BLaER1 treated with 17β-estradiol and CSF1 and Interleukin-3, amounts not matched to agents 10 nM and 100 nM (cell line): ENCODE data around the gene ITPR1.

ENCODE experiments used
- H3K27ac ChIP-seq, 11 experiments: shearing (Covaris generic); formaldehyde crosslinking; 2 replicates each; pipeline ENCODE4 v1.8.1; 2022
- H3K27me3 ChIP-seq, 11 experiments: shearing (Covaris generic); formaldehyde crosslinking; 2 replicates each; pipeline ENCODE4 v1.8.1; 2022
- H3K36me3 ChIP-seq, 11 experiments: shearing (Covaris generic); formaldehyde crosslinking; 2 replicates each; pipeline ENCODE4 v1.8.1; 2022
- H3K4me1 ChIP-seq, 10 experiments: shearing (Covaris generic); formaldehyde crosslinking; 2 replicates each; pipeline ENCODE4 v1.8.1; 2022
- H3K4me2 ChIP-seq, 11 experiments: shearing (Covaris generic); formaldehyde crosslinking; 2 replicates each; pipeline ENCODE4 v1.8.1; 2022
- H3K4me3 ChIP-seq, 10 experiments: shearing (Covaris generic); formaldehyde crosslinking; 2 replicates each; pipeline ENCODE4 v1.8.1; 2022
- H3K9ac ChIP-seq, 11 experiments: shearing (Covaris generic); formaldehyde crosslinking; 2 replicates each; pipeline ENCODE4 v1.8.1; 2022
- H3K9me3 ChIP-seq, 11 experiments: shearing (Covaris generic); formaldehyde crosslinking; replicated peaks in 1 of 11; 2 replicates each; pipeline ENCODE4 v1.8.1; 2022
- H4K20me1 ChIP-seq, 11 experiments: shearing (Covaris generic); formaldehyde crosslinking; 2 replicates each; pipeline ENCODE4 v1.8.1; 2022
- Cebpa-rat ChIP-seq, 11 experiments: shearing (Covaris generic); IDR thresholded peaks; 2 replicates each; pipeline ENCODE4 v1.8.1; 2022

The ITPR1 gene

GRCh38 chr3:4660936-4661335, 167.8 kb downstream of the ITPR1 start:
- H3K9ac ChIP-seq: no peak overlapping the region
- H3K36me3 ChIP-seq: peaks cover 29 to 88% (median 50%) of the 10 kb centered on the region in 11 experiments; a peak in 21 of 22 replicates
- H3K4me1 ChIP-seq: no peaks in the 10 kb centered on the region
- H3K4me3 ChIP-seq: no peak overlapping the region
- no peaks in the 10 kb centered on the region for H4K20me1 ChIP-seq
- no peaks in the 10 kb centered on the region for H3K27me3 ChIP-seq
- TF ChIP-seq Cebpa-rat (IDR thresholded peaks at IDR 0.05): no peak
- no peak overlapping the region for H3K4me2 ChIP-seq
- H3K27ac ChIP-seq: no peak overlapping the region
- H3K9me3 ChIP-seq: no peaks in the 10 kb centered on the region

- H4K20me1 ChIP-seq: no peaks in the 10 kb centered on the region
- H3K4me1 ChIP-seq: no peaks in the 10 kb centered on the region
- H3K36me3 ChIP-seq: peaks cover 56 to 91% (median 68%) of the 10 kb centered on the region in 11 experiments
- TF ChIP-seq Cebpa-rat (IDR thresholded peaks at IDR 0.05): no peak
- H3K9me3 ChIP-seq: no peaks in the 10 kb centered on the region
- H3K27ac ChIP-seq: no peak overlapping the region
- H3K9ac ChIP-seq: no peak overlapping the region
- H3K4me3 ChIP-seq: no peak overlapping the region
- H3K4me2 ChIP-seq: no peak overlapping the region
- H3K27me3 ChIP-seq: no peaks in the 10 kb centered on the region
These were observed 171.3 kb downstream of the ITPR1 start for GRCh38 chr3:4664412-4664811.

GRCh38 chr3:4665197-4665596, 172.0 kb downstream of the ITPR1 start:
- Histone ChIP-seq H3K4me1 (no peaks in the 10 kb centered on the region), H3K4me2 (no peak overlapping the region), H3K4me3 (no peak overlapping the region), H3K9me3 (no peaks in the 10 kb centered on the region), H3K9ac (no peak overlapping the region), H3K36me3 (peaks cover 59 to 97% (median 72%) of the 10 kb centered on the region in 11 experiments), H3K27ac (no peak overlapping the region), H3K27me3 (no peaks in the 10 kb centered on the region), H4K20me1 (no peaks in the 10 kb centered on the region)
- no peak for TF ChIP-seq Cebpa-rat (IDR thresholded peaks at IDR 0.05)

GRCh38 chr3:4666071-4666470, 172.9 kb downstream of the ITPR1 start:
- no peak overlapping the region for H3K4me3 ChIP-seq
- no peak for TF ChIP-seq Cebpa-rat (IDR thresholded peaks at IDR 0.05)

GRCh38 chr3:4670352-4670751, 177.2 kb downstream of the ITPR1 start:
- no peaks in the 10 kb centered on the region for H3K4me1 ChIP-seq
- H3K9ac ChIP-seq: no peak overlapping the region
- no peak overlapping the region for H3K4me2 ChIP-seq
- H3K4me3 ChIP-seq: no peak overlapping the region
- peaks cover 56 to 100% (median 78%) of the 10 kb centered on the region in 11 experiments for H3K36me3 ChIP-seq
- no peaks in the 10 kb centered on the region for H3K9me3 ChIP-seq
- no peaks in the 10 kb centered on the region for H3K27me3 ChIP-seq
- H3K27ac ChIP-seq: no peak overlapping the region
- no peaks in the 10 kb centered on the region for H4K20me1 ChIP-seq
- no peak for TF ChIP-seq Cebpa-rat (IDR thresholded peaks at IDR 0.05)

More at GRCh38 chr3:4666071-4666470, 172.9 kb downstream of the ITPR1 start:
- no peaks in the 10 kb centered on the region for H3K4me1 ChIP-seq
- H4K20me1 ChIP-seq: no peaks in the 10 kb centered on the region
- no peak overlapping the region for H3K9ac ChIP-seq
- H3K4me2 ChIP-seq: no peak overlapping the region
- peaks cover 65 to 100% (median 81%) of the 10 kb centered on the region in 11 experiments for H3K36me3 ChIP-seq
- H3K9me3 ChIP-seq: no peaks in the 10 kb centered on the region
- H3K27ac ChIP-seq: no peak overlapping the region
- no peaks in the 10 kb centered on the region for H3K27me3 ChIP-seq

- Histone ChIP-seq H3K27ac (no peak overlapping the region), H3K4me1 (no peaks in the 10 kb centered on the region), H3K36me3 (peaks cover 57 to 99% (median 82%) of the 10 kb centered on the region in 11 experiments), H3K4me3 (no peak overlapping the region), H3K4me2 (no peak overlapping the region), H3K27me3 (no peaks in the 10 kb centered on the region), H3K9me3 (no peaks in the 10 kb centered on the region), H3K9ac (no peak overlapping the region), H4K20me1 (no peaks in the 10 kb centered on the region)
- no peak for TF ChIP-seq Cebpa-rat (IDR thresholded peaks at IDR 0.05)
These were observed 179.7 kb downstream of the ITPR1 start for GRCh38 chr3:4672725-4673275.

GRCh38 chr3:4674216-4674615, 181.1 kb downstream of the ITPR1 start:
- H3K4me1 ChIP-seq: no peaks in the 10 kb centered on the region
- H3K36me3 ChIP-seq: peaks cover 49 to 99% (median 75%) of the 10 kb centered on the region in 11 experiments
- no peaks in the 10 kb centered on the region for H4K20me1 ChIP-seq
- no peak overlapping the region for H3K4me3 ChIP-seq
- H3K9me3 ChIP-seq: no peaks in the 10 kb centered on the region
- TF ChIP-seq Cebpa-rat (IDR thresholded peaks at IDR 0.05): no peak
- no peak overlapping the region for H3K27ac ChIP-seq
- no peak overlapping the region for H3K4me2 ChIP-seq
- no peaks in the 10 kb centered on the region for H3K27me3 ChIP-seq
- no peak overlapping the region for H3K9ac ChIP-seq

- Histone ChIP-seq H3K27ac (no peak overlapping the region), H3K4me1 (peaks cover 0 to 10% (median 4%) of the 10 kb centered on the region in 10 experiments; a peak in 10 of 20 replicates), H3K36me3 (peaks cover 38 to 99% (median 72%) of the 10 kb centered on the region in 11 experiments), H4K20me1 (no peaks in the 10 kb centered on the region), H3K9me3 (no peaks in the 10 kb centered on the region), H3K4me3 (no peak overlapping the region), H3K27me3 (no peaks in the 10 kb centered on the region), H3K4me2 (no peak overlapping the region), H3K9ac (no peak overlapping the region)
- TF ChIP-seq Cebpa-rat (IDR thresholded peaks at IDR 0.05): no peak
These were observed 182.6 kb downstream of the ITPR1 start for GRCh38 chr3:4675704-4676103.

- peaks cover 23 to 99% (median 55%) of the 10 kb centered on the region in 11 experiments for H3K36me3 ChIP-seq
- H3K9me3 ChIP-seq: no peaks in the 10 kb centered on the region
- H3K4me2 ChIP-seq: no peak overlapping the region
- no peak overlapping the region for H3K9ac ChIP-seq
- TF ChIP-seq Cebpa-rat (IDR thresholded peaks at IDR 0.05): no peak
- no peak overlapping the region for H3K4me3 ChIP-seq
- no peaks in the 10 kb centered on the region for H3K27me3 ChIP-seq
- H3K4me1 ChIP-seq: peaks cover 0 to 15% (median 8%) of the 10 kb centered on the region in 10 experiments; a peak in 10 of 20 replicates
- H3K27ac ChIP-seq: no peak overlapping the region
- H4K20me1 ChIP-seq: no peaks in the 10 kb centered on the region
These were observed 185.2 kb downstream of the ITPR1 start for GRCh38 chr3:4678320-4678719.

- Histone ChIP-seq H3K27ac (no peak overlapping the region), H3K4me1 (peaks cover 0 to 15% (median 8%) of the 10 kb centered on the region in 10 experiments; a peak in 10 of 20 replicates), H3K9ac (no peak overlapping the region), H3K4me3 (no peak overlapping the region), H3K36me3 (peaks cover 34 to 99% (median 64%) of the 10 kb centered on the region in 11 experiments), H4K20me1 (no peaks in the 10 kb centered on the region), H3K4me2 (peak overlapping the region in 7 of 11 experiments; percentile 3 to 32 (median 25); a peak in 6 of 22 replicates), H3K9me3 (no peaks in the 10 kb centered on the region), H3K27me3 (no peaks in the 10 kb centered on the region)
- no peak for TF ChIP-seq Cebpa-rat (IDR thresholded peaks at IDR 0.05)
These were observed 187.1 kb downstream of the ITPR1 start for GRCh38 chr3:4680227-4680691.
